Progenitor cell of endocrine pancreas (in vitro differentiated cells): ENCODE measurements around the gene BHLHE40. TPM values are rescaled to one million over a fixed set of nuclear protein-coding genes. Genes with fewer than 3 reads are reported as not detected.
A peak's percentile ranks its signal among the peaks of the same experiment; 100 is the strongest.

Source experiments
- DNase-seq: peaks from one replicate; pipeline ENCODE4 v3.0.0; 2021; ENCODE audit warnings: low spot score; ENCODE audit not compliant: unreplicated experiment
- H3K27ac Mint-ChIP-seq: 2 replicates; pipeline ENCODE4 v1.8.0; 2021; ENCODE audit warnings: mild to moderate bottlenecking, moderate library complexity, mixed read lengths
- H3K27me3 Mint-ChIP-seq: 2 replicates; pipeline ENCODE4 v1.8.0; 2021; ENCODE audit warnings: mixed read lengths
- H3K36me3 Mint-ChIP-seq: 2 replicates; pipeline ENCODE4 v1.8.0; 2022; ENCODE audit warnings: mixed read lengths; ENCODE audit not compliant: insufficient read depth
- H3K4me1 Mint-ChIP-seq: 2 replicates; pipeline ENCODE4 v1.8.0; 2021; ENCODE audit warnings: low read depth, mixed read lengths
- H3K4me3 Mint-ChIP-seq: 2 replicates; pipeline ENCODE4 v1.8.0; 2021; ENCODE audit warnings: low read depth, mild to moderate bottlenecking, moderate library complexity, mixed read lengths
- H3K9me3 Mint-ChIP-seq: 2 replicates; pipeline ENCODE4 v1.8.0; 2021; ENCODE audit warnings: low read depth, mixed read lengths
- total RNA-seq: library from RNA; stranded (reverse); gene quantifications from 2 replicates; pipeline ENCODE4 v1.2.1, GENCODE V29; 2021
- TF ChIP-seq, protein P1 (sequence below): fragments of 200-600 bp; sonication (generic); IDR thresholded peaks from one replicate; pipeline ENCODE4 v1.5.0; 2021; ENCODE audit warnings: antibody characterized with exemption, mild to moderate bottlenecking; ENCODE audit not compliant: unreplicated experiment

Gene BHLHE40
- total RNA-seq, 1 donor from 2014 or later: 1.1 TPM

DNA sequence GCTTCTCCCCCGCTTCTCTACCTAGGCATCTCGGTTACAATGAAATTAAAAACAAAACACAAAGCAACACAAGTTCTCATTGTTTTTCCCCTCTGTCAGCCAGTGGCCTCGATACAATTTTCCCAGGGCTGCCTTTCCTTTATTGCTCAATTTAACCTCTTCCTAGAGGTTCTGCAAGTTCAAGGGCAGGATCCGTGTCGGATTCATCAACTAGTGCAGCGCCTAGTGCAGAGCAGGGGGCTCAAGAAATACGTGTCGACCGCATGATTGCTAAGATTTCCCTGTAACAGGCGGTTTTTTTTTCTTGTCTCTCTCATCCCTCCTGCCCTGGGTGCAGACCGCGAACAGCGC lies 1.4 kb upstream of the BHLHE40 start:
- H3K4me1 Mint-ChIP-seq: peaks cover 22% of the 10 kb centered on the region
- TF ChIP-seq, protein P1, sequence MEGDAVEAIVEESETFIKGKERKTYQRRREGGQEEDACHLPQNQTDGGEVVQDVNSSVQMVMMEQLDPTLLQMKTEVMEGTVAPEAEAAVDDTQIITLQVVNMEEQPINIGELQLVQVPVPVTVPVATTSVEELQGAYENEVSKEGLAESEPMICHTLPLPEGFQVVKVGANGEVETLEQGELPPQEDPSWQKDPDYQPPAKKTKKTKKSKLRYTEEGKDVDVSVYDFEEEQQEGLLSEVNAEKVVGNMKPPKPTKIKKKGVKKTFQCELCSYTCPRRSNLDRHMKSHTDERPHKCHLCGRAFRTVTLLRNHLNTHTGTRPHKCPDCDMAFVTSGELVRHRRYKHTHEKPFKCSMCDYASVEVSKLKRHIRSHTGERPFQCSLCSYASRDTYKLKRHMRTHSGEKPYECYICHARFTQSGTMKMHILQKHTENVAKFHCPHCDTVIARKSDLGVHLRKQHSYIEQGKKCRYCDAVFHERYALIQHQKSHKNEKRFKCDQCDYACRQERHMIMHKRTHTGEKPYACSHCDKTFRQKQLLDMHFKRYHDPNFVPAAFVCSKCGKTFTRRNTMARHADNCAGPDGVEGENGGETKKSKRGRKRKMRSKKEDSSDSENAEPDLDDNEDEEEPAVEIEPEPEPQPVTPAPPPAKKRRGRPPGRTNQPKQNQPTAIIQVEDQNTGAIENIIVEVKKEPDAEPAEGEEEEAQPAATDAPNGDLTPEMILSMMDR: no peak
- H3K4me3 Mint-ChIP-seq: peak overlapping the region; percentile 72
- H3K27ac Mint-ChIP-seq: peak overlapping the region; percentile 27
- H3K27me3 Mint-ChIP-seq: peaks cover 79% of the 10 kb centered on the region
- no peaks in the 10 kb centered on the region for H3K36me3 Mint-ChIP-seq
- no peak for DNase-seq
- H3K9me3 Mint-ChIP-seq: no peaks in the 10 kb centered on the region

DNA sequence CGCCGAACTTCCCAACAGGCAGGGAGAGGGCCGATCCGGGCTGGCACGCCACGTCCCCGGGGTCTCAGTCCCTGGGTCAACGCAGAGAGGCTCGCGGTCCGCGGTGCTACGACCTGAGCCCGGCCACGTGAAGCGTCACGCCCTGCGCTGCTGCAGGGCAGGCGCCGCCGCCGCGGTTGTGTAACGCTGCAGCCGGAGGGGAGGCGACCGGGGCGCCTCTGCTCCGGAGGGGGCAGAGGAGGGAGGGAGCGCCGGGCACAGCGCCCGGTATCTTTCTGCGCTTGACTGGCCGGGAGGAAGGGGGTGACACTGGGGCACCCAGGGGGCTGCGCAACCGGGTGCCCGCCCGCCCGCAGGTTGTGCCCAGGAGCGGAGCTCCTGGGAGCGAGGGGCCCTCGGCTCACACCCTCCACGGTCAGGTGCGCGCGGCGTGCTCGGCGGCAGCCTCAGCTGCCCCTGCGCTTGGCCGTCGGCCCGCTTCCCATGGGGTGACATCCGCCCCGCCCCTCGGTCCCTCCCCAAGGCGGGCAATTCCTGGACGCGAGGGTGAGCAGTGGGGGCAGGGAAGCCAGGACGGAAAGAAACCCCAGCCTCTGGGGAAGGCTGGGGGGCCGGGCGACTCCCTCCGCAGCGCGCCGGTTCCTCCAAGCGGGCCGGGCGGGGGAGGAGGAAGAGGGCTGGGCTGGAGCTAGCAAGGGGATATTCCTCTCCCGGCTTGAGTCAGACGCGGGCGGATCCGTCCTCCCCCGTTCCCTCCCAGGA lies 852 bp upstream of the BHLHE40 start:
- no peak for DNase-seq
- Mint-ChIP-seq H3K4me3 (peak overlapping the region; percentile 72), H3K27ac (peak overlapping the region; percentile 27), H3K9me3 (no peaks in the 10 kb centered on the region), H3K27me3 (peaks cover 79% of the 10 kb centered on the region), H3K36me3 (no peaks in the 10 kb centered on the region), H3K4me1 (peaks cover 22% of the 10 kb centered on the region)
- TF ChIP-seq, protein P1: no peak

DNA sequence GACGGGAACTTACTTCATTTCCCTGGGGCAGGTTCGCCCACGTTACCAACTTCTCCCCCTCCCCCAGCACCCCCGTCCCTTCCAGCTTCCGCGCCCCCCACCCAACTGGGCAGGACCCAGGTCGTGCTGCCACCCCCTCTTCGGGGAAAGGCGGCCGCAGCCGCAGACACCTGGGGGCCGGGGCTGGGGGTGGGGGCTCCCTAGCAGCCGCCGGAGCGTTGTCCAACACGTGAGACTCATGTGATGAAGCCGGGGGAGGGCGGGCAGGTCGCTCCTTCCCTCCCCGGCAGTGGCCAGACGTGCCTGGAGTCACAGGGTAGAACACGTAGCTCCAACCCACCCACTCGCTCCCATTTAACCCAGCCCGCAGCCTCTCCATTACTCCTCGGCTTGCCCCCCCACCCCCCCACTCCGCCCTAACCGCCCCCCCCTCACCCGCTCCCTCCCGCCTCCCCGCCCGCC lies 240 bp upstream of the BHLHE40 start:
- Mint-ChIP-seq H3K27ac (no peak overlapping the region), H3K9me3 (no peaks in the 10 kb centered on the region)
- TF ChIP-seq, protein P1: no peak

DNA sequence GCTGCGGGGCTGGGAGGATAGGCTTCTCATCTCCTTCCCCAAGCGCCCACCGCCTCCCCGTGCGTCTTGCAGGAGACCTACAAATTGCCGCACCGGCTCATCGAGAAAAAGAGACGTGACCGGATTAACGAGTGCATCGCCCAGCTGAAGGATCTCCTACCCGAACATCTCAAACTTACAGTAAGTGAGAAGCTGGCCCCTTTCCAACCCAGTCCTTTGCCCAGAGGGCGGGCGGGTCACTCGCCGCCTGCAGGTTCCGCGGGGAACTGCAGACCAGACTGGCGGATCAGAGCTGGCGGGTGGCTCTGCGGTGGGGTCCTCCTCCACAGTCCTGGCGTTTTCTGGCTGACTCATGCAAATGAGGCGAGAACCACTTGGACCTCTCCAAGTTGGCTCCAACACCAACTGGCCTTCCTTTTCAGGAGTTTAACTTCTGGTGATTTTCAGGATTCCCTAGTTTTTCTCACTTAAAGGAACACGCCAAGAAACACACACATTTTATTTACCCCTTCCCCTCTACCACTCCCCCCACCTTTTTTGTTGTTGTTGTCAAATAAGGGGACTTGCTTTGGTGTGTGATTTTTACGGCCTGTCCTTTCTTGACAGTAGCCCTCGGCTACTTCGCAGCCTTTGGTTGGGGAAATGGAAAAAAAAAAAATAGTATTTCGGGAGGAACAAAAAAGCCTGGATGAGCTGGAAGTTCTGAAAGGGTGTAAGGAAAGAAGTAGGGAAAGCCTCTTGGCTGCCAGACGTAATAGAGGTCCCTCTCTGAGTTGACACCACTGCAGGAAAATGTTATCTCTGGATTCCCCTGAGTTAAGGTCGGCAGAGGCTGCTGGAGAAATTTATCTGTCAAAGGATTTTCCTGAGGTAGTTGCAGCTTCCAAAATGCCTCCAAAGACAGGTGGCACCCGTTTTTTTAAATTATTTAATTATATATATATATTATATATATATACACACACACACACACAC lies 1.3 kb downstream of the BHLHE40 start:
- Mint-ChIP-seq H3K4me3 (peak overlapping the region; percentile 69), H3K27ac (no peak overlapping the region), H3K9me3 (no peaks in the 10 kb centered on the region), H3K36me3 (no peaks in the 10 kb centered on the region), H3K27me3 (peaks cover 85% of the 10 kb centered on the region), H3K4me1 (peaks cover 22% of the 10 kb centered on the region)
- TF ChIP-seq, protein P1: peak; percentile 77
- peak; percentile 68 for DNase-seq

More for the DNA sequence above, 240 bp upstream of the BHLHE40 start:
- no peak for DNase-seq
- Mint-ChIP-seq H3K36me3 (no peaks in the 10 kb centered on the region), H3K4me1 (peaks cover 22% of the 10 kb centered on the region), H3K4me3 (peak overlapping the region; percentile 72), H3K27me3 (peaks cover 82% of the 10 kb centered on the region)

DNA sequence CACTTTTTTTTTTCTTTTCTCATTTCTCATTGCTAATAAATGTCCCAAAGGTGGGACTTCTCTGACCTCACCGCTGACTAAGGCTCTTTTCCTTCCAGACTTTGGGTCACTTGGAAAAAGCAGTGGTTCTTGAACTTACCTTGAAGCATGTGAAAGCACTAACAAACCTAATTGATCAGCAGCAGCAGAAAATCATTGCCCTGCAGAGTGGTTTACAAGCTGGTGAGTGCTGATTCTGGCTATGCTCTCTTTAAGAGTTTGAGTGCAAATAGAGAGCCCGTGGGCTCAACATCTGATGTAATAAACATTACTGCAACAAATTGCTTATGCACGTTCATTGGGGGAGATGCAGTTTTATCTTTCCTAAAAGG lies 2.0 kb downstream of the BHLHE40 start:
- H3K4me3 Mint-ChIP-seq: no peak overlapping the region
- no peaks in the 10 kb centered on the region for H3K9me3 Mint-ChIP-seq
- peaks cover 22% of the 10 kb centered on the region for H3K4me1 Mint-ChIP-seq
- H3K27me3 Mint-ChIP-seq: peaks cover 85% of the 10 kb centered on the region
- no peaks in the 10 kb centered on the region for H3K36me3 Mint-ChIP-seq
- H3K27ac Mint-ChIP-seq: no peak overlapping the region
- TF ChIP-seq, protein P1: no peak
- DNase-seq: no peak
